CD4-positive, alpha-beta T cell treated with Interleukin-10 for 1 hour (primary cell): ENCODE measurements around the gene ABCA6.

Source experiments
- DNase-seq: peaks from one replicate; pipeline ENCODE4 v3.0.0-alpha.2; 2020

Gene ABCA6

GRCh38 chr17:69070378-69071232 is 71.1 kb downstream of the ABCA6 start:
- peak; percentile 7 for DNase-seq

- DNase-seq: no peak
These were observed 72.4 kb downstream of the ABCA6 start for GRCh38 chr17:69069226-69069750.

- no peak for DNase-seq
These were observed 74.2 kb downstream of the ABCA6 start for GRCh38 chr17:69067274-69068047.

- no peak for DNase-seq
These were observed 75.2 kb downstream of the ABCA6 start for GRCh38 chr17:69066482-69066881.

- DNase-seq: no peak
These were observed 76.6 kb downstream of the ABCA6 start for GRCh38 chr17:69065113-69065512.

GRCh38 chr17:69064476-69064875 is 77.2 kb downstream of the ABCA6 start:
- DNase-seq: no peak

GRCh38 chr17:69064001-69064400 is 77.7 kb downstream of the ABCA6 start:
- no peak for DNase-seq

GRCh38 chr17:69062860-69063581 is 78.7 kb downstream of the ABCA6 start:
- DNase-seq: no peak

GRCh38 chr17:69061721-69062556 is 79.8 kb downstream of the ABCA6 start:
- DNase-seq: no peak

- DNase-seq: no peak
These were observed 80.9 kb downstream of the ABCA6 start, which contains the start of gene ABCA9 for GRCh38 chr17:69060822-69061221. Gene ABCA9, minus strand, starts transcription at chr17:69060927. Its CDS starts 9,801 bp downstream, at chr17:69051126.

- no peak for DNase-seq
These were observed 82.1 kb downstream of the ABCA6 start for GRCh38 chr17:69059458-69060175.

GRCh38 chr17:69058165-69058564 is 83.5 kb downstream of the ABCA6 start:
- no peak for DNase-seq

- no peak for DNase-seq
These were observed 84.4 kb downstream of the ABCA6 start for GRCh38 chr17:69057280-69057679.

- DNase-seq: no peak
These were observed 85.4 kb downstream of the ABCA6 start for GRCh38 chr17:69056179-69056823.

GRCh38 chr17:69055334-69055733 is 86.4 kb downstream of the ABCA6 start:
- no peak for DNase-seq

- DNase-seq: no peak
These were observed 90.5 kb downstream of the ABCA6 start for GRCh38 chr17:69050999-69051775.

- no peak for DNase-seq
These were observed 93.1 kb downstream of the ABCA6 start for GRCh38 chr17:69048634-69049033.

- no peak for DNase-seq
These were observed 94.1 kb downstream of the ABCA6 start for GRCh38 chr17:69047368-69048263.
